Body of pancreas (tissue), 4 donors: ENCODE measurements around the gene PRR18. TPM values are rescaled to one million over a fixed set of nuclear protein-coding genes. Genes with fewer than 3 reads are reported as not detected.

Source experiments
- ATAC-seq: fragments of 150-250 bp; one replicate; pipeline ENCODE4 v1.9.1; 2016
- DNase-seq, 4 donors: peaks; one replicate each; pipeline ENCODE4 v3.0.0-alpha.2; 2019
- H3K27ac ChIP-seq, 4 donors: fragments of 200-600 bp; sonication (generic); 1 replicate in 3 of 4; 2 replicates in 1 of 4; pipeline versions ENCODE4 v1.5.1 to v1.6.1; 2016 to 2019; ENCODE audit warnings: mild to moderate bottlenecking in 1 of 4, mixed read lengths in 1 of 4, moderate library complexity in 1 of 4
- H3K27me3 ChIP-seq, 2 donors: fragments of 200-600 bp; sonication (generic); one replicate each; pipeline ENCODE4 v1.6.0; 2016; ENCODE audit warnings: mild to moderate bottlenecking in 1 of 2
- H3K36me3 ChIP-seq, 2 donors: fragments of 200-600 bp; sonication (generic); replicated peaks in 1 of 2; 2 replicates each; pipeline ENCODE4 v1.5.1; 2016; ENCODE audit warnings: low read depth in 2 of 2; ENCODE audit not compliant: insufficient read depth in 1 of 2
- H3K4me1 ChIP-seq: fragments of 200-600 bp; sonication (generic); one replicate; pipeline ENCODE4 v1.6.0; 2016
- H3K4me3 ChIP-seq, 2 donors: fragments of 200-600 bp; sonication (generic); 1 replicate in 1 of 2; 2 replicates in 1 of 2; pipeline ENCODE4 v1.5.1; 2016 to 2019
- H3K9me3 ChIP-seq, 3 donors: fragments of 200-600 bp; sonication (generic); 1 replicate in 2 of 3; 2 replicates in 1 of 3; pipeline ENCODE4 v1.5.1; 2016
- POLR2A ChIP-seq, 3 donors: fragments of 450-650 bp; IDR thresholded peaks; one replicate each; pipeline ENCODE4 v1.6.1; 2016; ENCODE audit warnings: antibody characterized with exemption in 3 of 3, mild to moderate bottlenecking in 2 of 3
- WGBS, 2 donors: methylation state at CpG; one replicate each; pipeline ENCODE4 v1.1.5; 2017; 5-methylcytosine and 5-hydroxymethylcytosine counted together
- intact Hi-C: fragments of 100-400 bp; cut with DNase I; formaldehyde crosslinking; loops from one replicate; pipeline ENCODE4 v1.15.1; 2023
- total RNA-seq, 2 donors: library from RNA; depleted of rRNA; stranded (reverse); fragments of >200 nt; gene quantifications; one replicate each; pipeline ENCODE4 v1.1.0, GENCODE V29; 2016
- TF ChIP-seq, protein P1 (sequence below), 7 experiments: fragments of 450-650 bp in 4 of 7; fragments of 200-600 bp in 3 of 7; sonication (generic) in 3 of 7; IDR thresholded peaks; one replicate each; pipeline ENCODE4 v1.5.1; 2016 to 2019; ENCODE audit warnings: antibody characterized with exemption in 7 of 7

The PRR18 gene
- total RNA-seq, 2 donors from 2014 or later, result not detected

DNA sequence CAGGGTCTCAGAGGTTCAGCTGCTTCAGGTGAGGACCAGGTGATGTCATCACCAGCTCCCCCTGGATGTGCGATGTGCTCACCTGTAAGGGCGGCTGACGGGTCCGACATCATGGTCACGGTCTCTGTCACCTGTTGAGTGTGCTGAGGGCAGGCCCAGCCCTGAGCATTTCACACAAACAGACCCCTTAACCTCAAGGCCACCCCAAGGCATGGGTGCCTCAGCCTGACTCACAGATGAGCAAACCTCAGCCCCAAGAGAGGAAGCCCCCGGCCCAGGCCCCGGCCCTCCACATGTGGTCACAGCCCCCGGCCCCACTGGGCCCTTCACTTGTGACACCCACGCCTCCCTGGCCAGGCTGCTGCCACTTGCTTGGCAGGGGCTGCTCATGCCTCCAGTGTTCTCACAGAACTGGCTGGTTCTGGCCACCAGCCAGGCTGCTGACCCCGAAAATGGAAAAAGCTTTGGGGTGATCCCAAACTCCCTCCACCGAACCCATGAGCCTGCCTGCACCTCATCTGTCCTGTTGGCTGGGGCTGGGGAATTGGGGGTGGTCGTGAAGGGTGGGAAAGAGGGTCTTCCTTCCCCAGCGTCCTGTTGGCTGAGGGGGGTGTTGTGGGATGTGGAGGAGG is 33.3 kb downstream of the PRR18 start:
- H3K4me1 ChIP-seq, result no peaks in the 10 kb centered on the region
- H3K36me3 ChIP-seq, result no peaks in the 10 kb centered on the region
- TF ChIP-seq POLR2A (IDR thresholded peaks at IDR 0.05), result no peak
- TF ChIP-seq, protein P1, sequence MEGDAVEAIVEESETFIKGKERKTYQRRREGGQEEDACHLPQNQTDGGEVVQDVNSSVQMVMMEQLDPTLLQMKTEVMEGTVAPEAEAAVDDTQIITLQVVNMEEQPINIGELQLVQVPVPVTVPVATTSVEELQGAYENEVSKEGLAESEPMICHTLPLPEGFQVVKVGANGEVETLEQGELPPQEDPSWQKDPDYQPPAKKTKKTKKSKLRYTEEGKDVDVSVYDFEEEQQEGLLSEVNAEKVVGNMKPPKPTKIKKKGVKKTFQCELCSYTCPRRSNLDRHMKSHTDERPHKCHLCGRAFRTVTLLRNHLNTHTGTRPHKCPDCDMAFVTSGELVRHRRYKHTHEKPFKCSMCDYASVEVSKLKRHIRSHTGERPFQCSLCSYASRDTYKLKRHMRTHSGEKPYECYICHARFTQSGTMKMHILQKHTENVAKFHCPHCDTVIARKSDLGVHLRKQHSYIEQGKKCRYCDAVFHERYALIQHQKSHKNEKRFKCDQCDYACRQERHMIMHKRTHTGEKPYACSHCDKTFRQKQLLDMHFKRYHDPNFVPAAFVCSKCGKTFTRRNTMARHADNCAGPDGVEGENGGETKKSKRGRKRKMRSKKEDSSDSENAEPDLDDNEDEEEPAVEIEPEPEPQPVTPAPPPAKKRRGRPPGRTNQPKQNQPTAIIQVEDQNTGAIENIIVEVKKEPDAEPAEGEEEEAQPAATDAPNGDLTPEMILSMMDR (IDR thresholded peaks at IDR 0.05), result no peak
- ATAC-seq (no peak), DNase-seq (no peak)
- no peak overlapping the region for H3K27ac ChIP-seq
- H3K9me3 ChIP-seq, result no peaks in the 10 kb centered on the region
- 29 to 66% methylated on average over 4 to 13 of the region's 13 CpGs for WGBS, 2 donors
- intact Hi-C loops, result loop anchor here (2.0 kb wide), 1 partner anchor 126 kb away; no protein-coding TSS in a partner anchor
- H3K27me3 ChIP-seq, result no peaks in the 10 kb centered on the region
- H3K4me3 ChIP-seq, result no peak overlapping the region

DNA sequence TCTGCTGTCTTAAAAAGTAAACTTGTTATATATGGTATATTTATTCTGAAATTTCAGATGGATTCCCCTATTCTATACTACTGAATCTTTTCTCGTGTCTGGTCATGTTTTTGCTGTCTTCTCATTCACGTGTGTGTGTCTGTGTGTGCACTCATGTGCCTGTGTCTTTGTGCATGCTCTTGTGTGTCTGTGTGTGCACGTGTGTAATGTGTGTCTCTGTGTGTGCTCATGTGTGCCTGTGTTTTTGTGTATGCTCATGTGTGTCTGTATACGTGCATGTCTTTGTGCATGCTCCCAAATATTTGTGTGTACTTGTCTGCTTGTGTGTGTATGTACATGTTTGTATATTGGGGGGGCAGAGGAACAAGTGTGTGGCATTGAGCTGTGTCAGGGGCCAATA is 34.0 kb downstream of the PRR18 start:
- no peaks in the 10 kb centered on the region for H3K36me3 ChIP-seq
- no peaks in the 10 kb centered on the region for H3K4me1 ChIP-seq
- no peak overlapping the region for H3K27ac ChIP-seq
- TF ChIP-seq POLR2A (IDR thresholded peaks at IDR 0.05), result no peak
- TF ChIP-seq, protein P1 (IDR thresholded peaks at IDR 0.05), result no peak
- no peaks in the 10 kb centered on the region for H3K27me3 ChIP-seq
- no peaks in the 10 kb centered on the region for H3K9me3 ChIP-seq
- intact Hi-C loops, result loop anchor here (2.0 kb wide), 1 partner anchor 127 kb away; no protein-coding TSS in a partner anchor
- ATAC-seq (no peak), DNase-seq (no peak)
- 52 to 61% methylated on average over 4 of the region's 4 CpGs for WGBS, 2 donors
- no peak overlapping the region for H3K4me3 ChIP-seq

DNA sequence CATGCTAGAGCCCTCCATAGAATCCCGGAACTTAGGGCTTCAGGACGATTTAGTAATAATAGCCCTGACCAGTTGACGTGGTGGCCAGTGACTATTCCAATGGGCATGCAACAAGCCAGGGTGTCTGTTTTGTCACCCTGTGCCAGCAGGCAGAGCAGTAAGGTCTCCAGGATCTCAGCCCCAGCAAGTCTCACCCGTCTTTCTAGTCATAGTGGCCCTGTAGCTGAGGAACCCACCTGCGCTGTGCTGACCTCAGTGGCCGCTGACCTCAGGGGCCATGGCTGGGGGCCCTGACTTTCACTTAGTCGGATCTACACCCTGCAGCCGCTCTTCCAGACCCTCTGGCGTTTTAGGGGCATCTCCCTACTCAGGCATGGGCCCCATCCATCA is 36.8 kb downstream of the PRR18 start:
- Histone ChIP-seq H3K27me3 (no peaks in the 10 kb centered on the region), H3K4me1 (no peaks in the 10 kb centered on the region), H3K9me3 (no peaks in the 10 kb centered on the region), H3K36me3 (no peaks in the 10 kb centered on the region), H3K27ac (no peak overlapping the region), H3K4me3 (no peak overlapping the region)
- DNase-seq (no peak), ATAC-seq (no peak)
- TF ChIP-seq, protein P1 (IDR thresholded peaks at IDR 0.05), result no peak
- no peak for TF ChIP-seq POLR2A (IDR thresholded peaks at IDR 0.05)
- 71 to 72% methylated on average over 6 to 9 of the region's 9 CpGs for WGBS, 2 donors
- intact Hi-C loops, result no loop called here

DNA sequence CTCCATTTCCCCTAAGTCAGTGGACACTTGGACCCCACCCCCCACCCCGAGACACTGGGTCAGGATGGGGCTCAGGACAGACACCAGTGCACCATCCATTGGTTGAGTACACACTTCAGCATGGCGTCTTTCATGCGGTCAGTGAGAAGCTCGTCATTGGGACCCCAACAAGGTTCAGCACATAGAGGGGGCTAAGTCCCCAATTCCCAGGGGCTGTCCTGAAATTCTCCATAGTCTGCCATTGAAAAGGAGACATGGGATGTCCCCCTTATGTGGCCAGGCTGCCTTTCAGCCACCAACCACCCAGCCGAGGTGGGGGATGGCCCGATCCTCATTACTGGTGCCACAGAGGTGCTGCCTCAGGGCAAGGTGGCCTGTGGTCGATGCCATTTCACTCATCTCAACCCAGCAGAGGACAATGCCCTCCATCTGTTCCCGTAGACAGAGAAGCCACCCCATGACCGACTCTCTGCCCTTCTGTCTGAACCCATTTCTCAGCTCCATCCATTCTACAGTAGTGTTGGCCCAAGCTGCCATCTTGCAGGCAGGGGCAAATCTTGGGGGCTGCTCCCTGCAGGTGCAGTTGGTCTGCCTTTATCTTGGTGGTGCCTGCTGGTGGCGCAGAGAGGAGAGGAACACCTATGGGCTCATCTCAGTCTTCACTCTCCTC is 37.4 kb downstream of the PRR18 start:
- 58 to 64% methylated on average over 6 to 9 of the region's 10 CpGs for WGBS, 2 donors
- ATAC-seq, result no peak
- intact Hi-C loops, result no loop called here

More for the DNA sequence above, 37.4 kb downstream of the PRR18 start:
- DNase-seq, result no peak
- Histone ChIP-seq H3K4me3 (no peak overlapping the region), H3K27ac (no peak overlapping the region), H3K9me3 (no peaks in the 10 kb centered on the region), H3K27me3 (no peaks in the 10 kb centered on the region), H3K36me3 (no peaks in the 10 kb centered on the region), H3K4me1 (no peaks in the 10 kb centered on the region)
- TF ChIP-seq POLR2A (IDR thresholded peaks at IDR 0.05), result no peak
- TF ChIP-seq, protein P1 (IDR thresholded peaks at IDR 0.05), result no peak
